GM18870 (cell line): Measurements from ENCODE around the gene ABAT.

ENCODE experiments used
- ATAC-seq: cut with Tn5 transposase; IDR thresholded peaks from one replicate; pipeline ENCODE4 v1.9.1; 2021; ENCODE audit warnings: moderate library complexity; ENCODE audit not compliant: unreplicated experiment

ABAT gene

DNA sequence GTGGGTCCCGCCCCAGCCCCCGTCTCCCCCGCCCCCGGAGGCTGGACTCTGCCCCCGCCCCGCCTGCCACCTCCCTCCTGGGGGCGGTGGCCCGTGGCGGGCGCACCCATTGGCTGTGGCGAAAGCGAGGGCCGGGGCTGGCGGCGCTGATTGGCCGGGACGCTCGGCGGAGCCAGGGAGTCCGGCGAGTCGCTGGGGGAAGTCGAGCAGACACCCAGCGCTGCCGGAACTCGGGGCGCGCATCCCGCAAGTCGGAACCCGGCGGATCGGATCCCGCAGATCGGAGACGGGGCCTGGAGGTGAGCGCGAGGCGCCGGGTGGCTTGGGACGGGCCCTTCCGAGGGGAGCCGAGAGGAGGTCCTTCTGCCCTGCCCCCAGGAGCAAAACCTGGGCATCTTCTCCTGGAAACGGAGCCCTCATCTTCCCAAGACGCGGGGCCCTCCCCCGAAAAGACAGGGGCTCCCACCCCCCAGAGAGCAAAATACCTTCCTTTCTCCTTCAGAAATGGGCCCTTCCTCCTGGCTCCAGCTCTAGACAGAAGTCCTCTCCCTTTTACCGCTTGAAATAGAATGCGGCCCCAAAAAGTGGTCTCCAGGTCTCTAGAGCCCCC, at the start of gene ABAT:
ABAT (plus strand) TSS at position 205 of the 610 bp plus-strand sequence. CDS start 61,123 bp downstream, outside the sequence.
- ATAC-seq: peak; percentile 91

DNA sequence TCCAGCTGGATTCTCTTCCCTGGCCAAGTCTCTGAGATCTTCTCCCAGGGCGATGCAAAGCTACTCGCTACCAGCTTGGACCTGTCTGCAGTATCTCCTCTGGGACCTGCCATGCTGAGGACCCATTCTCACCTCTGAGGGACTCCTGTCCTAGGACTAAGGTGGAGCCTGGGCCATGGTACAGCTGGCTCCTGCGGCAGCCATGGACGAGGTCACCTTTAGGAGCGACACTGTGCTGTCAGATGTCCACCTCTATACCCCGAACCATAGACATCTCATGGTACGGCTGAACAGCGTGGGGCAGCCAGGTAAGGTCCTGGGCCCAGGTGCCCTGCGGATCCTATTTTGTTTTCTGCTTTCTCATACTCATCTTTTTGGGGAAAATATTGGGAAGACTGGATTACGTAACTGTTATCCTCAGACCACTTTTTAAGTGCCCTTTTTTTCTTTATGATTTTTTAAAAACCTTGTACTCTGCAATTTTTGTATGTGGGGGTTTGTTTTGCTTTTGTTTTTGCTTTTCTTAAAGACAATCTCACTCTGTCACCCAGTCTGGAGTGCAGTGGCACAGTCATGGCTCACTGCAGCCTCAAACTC, 48.8 kb upstream of the ABAT start:
- ATAC-seq: no peak

DNA sequence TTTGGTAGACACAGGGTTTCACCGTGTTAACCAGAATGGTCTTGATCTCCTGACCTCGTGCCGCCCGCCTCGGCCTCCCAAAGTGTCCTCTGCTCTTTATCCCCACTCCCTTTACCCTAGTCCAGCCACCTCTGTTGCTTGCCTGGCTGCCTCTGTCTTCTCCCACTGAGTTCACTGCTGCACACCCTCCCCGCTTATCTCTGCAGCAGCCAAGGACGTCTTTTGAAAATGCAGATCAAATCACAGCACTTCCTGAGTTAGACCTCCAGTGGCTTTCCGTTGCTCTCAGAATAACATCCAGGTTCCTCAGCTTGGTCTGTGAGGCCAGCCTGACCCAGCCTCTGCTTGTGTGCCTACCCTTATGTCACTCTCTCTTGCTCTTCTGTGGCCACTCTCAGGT, 47.5 kb upstream of the ABAT start:
- no peak for ATAC-seq

DNA sequence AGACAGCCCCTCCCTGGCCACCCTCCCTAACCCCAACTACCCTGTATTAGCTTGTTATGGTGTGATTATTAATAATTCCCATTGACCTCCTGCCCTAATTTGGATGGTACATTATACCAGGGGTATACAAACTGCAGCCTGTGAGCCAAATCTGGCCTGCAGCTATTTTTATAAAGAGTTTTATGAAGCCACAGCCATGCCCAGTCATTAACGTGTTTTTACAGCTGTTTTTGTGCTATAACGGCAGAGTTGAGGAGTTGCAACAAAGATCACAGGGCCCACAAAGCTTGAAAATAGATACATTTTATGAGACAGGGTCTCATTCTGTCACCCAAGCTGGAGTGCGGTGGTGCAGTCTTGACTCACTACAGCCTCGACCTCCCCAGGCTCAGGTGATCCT, 47.0 kb upstream of the ABAT start:
- ATAC-seq: no peak

DNA sequence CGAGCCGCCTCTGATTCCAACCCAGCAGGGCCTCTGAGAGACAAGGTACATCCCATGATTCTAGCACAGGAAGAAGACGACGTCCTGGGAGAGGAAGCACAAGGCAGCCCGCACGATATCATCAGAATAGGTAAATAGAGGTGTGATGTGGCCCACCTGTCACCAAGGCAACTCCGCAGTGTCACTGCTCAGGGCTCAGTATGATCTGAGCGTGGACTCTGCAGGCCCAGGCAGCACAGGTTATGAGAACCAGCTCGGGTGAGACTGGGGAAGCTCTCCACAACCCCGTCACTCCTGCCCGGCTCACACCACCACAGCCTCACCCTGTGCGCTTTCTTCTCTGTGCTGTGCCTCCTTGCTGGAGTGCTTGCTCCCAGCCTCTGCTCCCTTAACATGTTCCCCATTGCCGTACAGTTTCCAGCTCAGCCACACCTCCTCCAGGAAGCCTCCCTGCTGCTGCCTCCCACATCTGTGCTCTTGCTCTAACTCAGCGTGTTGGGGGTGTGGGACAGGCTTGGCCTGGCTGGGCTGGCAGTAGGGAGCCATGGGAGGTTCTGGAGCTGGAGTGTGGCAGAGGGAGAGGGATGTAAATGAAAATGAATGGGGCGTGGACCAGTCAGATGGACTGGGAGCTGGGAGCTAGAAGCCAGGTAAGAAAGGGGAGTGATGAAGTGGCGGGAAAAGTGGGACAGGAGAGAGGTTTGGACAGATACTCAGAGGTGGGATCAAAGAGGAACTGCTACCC, 45.3 kb upstream of the ABAT start:
- ATAC-seq: no peak

DNA sequence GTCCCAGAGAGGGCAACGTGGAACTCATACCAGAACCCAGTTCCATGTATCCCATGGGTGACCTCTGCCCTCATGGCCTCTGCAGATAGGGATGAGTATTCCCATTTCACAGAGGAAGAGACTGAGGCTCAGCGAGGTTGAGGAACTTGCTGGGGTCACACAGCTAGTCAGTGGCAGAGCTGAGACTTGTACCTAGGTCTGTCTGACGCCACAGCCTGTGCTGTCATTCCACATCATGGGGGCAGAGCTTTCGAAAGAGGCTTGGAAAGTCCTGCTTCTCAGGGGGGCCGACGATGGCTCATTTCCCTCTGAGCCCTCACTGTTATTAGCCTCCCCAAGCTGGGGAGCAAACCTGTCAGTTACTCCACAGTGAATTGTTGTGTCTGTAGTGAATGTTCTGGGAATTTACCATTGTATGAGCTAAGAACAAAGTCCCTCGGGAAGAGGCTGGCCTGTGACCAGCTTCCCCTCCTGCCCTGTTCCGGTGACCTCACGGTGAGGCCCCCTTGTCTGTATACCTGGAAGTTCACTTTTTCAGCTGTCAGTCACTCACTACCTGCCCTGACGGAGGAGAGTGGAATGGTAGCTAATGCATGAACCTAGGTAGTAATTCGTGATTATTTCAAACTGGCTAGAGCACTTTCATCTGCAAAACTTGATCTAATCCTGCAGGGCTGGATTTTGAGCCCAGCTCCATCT, 44.0 kb upstream of the ABAT start:
- ATAC-seq: no peak

DNA sequence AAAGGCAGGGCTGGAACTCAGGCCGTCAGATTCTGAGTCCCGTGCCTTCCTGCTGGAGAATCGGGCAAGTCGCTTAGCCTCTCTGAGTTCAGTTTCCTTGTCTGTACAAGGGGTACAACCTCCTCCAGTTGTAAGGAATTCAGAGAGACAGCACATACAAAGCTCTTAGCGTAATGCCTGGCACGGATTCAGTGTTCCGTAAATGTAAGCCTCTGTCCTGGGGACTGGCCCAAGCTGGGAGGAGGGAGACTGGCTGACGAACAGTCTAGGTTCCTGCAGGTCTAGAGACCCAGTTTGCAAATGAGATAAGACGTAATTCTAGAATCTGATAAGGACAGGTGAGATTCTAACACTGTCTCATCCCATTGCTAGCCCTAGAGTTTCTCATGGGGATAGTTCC, 43.0 kb upstream of the ABAT start:
- no peak for ATAC-seq

DNA sequence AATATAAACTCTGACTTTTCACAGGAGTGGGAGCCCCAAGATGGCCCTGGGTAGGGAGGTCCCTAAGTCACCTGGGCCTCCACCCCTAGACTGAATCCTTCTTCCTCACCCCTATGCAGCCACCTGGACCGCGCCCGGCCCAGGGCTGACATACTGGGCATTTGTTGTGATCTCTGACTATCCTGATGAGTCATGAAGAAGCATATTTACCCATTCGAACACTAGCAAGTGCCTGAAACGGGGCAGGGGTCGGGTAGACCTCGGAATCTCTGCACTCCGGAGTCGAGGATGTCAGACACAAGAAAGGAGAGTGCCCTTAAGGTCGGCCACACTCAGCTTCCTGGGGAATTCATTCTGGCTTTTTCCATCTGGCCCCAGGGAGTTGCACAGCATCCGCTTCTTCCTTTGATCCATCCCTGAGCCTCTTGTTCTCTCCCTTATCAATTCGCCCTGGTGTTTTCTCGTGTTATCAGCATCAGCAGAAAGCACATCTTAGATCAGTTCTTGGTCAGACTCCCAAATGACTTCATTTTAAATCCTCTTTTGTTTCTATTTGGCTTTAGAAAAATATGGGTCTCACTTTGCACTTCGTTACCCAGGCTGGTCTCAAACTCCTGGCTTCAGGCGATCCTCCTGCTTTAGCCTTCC, 42.5 kb upstream of the ABAT start:
- no peak for ATAC-seq

DNA sequence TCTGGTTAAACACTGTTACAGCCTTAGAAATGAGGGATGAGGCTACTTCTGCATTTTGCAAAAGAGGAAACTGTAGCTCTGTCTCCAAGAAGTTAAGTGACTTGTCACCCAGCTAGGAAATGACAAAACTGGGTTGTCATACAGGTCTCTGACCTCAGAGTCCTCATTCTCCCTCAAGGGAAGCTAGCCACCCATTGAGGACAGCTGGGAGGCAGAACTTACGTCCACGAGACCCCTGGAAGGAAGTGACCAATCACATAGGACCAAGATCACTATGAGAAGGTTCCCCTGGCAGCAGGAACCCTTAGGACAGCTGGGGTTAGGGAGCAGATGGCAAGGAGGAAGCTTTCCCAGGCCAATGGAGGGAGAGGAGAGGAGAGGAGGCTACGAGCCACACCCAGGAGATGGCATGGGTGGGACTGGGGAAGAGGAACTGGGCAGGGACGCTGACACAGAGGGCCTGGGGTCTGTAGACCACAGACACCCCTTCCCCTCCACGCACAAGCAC, 41.7 kb upstream of the ABAT start:
- ATAC-seq: no peak

DNA sequence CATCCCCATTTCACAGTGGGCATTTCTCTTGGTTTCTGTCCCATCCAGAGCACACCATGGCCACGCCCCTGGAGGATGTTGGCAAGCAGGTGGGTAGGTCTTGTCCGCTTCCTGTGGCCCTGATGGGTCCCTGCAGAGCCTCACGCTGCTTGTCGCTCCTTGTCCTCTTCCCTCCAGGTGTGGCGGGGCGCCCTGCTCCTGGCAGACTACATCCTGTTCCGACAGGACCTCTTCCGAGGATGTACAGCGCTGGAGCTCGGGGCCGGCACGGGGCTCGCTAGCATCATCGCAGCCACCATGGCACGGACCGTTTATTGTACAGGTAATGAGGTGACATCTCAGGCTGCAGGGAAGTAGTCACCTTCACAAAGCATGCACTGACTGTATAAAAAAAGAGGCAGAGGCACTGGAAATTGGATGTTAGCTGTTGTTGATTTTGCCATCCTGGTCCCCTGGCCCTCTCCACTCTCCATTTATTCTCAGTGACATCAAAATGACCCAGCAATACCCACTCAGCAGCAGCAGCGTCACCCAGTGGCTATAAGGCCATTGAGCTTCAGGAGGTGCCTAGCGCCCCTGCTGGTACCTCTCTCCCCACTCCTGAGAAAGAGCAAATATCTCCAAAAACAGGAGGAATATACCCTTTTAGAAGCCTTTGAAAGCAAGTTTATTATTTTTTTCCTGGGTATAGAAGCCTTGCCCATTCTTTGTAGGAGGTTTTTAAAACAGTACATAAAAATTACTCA, 39.3 kb upstream of the ABAT start:
- ATAC-seq: no peak

DNA sequence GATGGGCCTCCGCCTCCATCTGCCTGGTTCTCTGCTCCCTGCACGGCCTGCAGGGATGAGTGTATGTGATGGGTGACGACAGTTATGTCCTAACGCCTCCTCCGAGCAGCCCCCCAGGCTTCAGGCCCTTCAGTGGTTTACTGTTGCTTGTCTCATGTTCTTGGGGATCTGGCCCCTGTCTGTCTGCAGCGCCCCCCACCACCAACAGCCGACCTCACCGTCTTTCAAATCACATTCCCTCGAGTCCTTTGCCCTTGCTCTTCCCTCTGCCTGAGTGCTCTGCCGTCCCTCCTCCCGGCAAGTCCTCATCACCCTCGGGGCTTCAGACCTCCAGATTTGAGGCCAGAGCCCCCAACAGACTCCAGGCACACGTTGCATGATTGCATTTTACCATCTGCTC, 34.7 kb upstream of the ABAT start:
- no peak for ATAC-seq

DNA sequence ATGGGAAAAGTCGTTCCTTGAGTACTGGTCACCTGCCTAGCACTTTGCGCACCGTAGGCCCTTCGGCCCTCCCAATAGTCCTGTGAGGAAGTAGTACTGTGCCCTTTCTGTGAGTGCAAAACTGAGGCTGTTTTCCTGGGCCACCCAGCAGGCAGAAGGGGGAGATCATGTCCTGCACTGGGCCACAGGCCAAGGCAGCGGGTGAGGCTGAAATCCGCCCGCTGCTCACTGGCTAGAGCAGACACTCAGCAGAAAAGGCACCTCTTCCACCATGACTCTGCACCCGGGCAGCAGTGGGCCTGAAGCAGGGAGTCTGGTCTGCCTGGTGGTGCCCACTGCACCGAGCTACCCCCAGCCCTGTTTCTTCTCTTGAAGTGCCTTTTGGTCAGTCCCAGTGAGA, 32.7 kb upstream of the ABAT start:
- no peak for ATAC-seq

DNA sequence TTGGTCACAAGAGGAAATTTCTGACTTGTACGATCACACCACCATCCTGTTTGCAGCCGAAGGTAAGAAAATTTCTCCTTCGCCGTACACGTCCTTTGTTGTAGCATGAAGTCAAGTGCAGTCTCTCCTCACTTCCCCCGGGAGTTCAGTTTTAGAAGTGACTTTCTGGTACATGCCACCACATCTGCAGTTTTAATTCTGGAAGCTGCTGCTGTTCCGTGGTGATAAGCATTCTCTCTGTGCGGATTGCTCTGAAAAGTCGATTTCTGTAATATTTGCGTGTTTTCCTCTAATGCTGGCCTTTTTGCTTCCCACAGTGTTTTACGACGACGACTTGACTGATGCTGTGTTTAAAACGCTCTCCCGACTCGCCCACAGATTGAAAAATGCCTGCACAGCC, 32.3 kb upstream of the ABAT start:
- ATAC-seq: no peak

DNA sequence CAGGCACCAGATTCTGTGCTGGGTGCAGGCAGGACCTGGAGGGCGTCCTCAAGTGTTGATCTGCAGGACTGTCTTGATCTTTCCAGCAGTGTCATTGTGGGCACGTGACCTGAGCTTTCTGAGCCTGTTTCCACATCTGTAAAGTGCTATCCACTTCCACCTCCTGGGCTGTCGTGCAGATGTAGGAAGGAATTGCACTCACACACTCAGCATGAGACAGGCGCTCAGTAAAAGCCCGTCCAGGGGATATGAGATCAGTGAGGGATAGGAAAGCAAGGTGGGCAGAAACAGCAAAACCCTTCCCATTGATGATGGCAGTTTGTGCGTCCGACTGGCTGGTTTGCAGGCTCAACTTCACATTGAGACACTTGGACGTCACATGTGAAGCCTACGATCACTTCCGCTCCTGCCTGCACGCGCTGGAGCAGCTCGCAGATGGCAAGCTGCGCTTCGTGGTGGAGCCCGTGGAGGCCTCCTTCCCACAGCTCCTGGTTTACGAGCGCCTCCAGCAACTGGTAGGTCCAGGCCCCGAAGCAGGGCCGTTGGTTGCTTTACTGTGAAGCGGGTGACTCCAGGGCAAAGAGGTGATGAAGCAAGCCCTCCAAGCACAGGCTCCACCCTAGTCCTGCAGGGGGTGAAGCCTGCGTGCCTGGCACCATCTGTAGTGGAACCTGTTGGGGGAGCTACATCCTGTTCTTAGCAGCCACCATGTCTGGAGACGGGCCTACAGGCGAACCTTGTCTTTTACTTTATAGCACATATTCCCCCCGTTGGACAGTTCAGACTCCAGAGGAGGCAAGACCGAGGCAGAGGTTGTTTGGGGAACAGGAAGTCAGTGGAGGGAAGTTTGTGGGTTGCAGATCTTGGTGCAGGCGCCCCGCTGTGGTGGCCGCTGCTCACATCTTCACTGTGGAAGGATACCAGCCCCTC, 29.9 kb upstream of the ABAT start:
- ATAC-seq: no peak

DNA sequence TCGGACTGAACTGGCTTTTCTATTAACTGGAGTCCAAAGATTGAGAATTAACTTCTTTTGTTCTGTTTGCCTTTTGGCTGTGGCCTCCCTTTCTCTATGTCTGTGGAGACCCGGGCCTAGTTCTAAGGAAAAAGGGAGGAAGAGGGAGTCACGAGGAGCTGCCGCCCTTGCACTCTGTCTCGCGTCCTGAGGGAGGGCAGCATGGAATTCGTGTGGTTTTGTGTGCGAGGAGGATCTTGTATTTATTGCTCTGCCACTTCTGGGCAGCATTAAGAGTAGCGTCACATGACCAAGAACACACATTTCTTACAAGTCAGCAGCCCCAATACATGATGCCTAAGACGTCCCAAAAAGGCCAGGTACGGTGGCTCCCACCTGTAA, 29.3 kb upstream of the ABAT start:
- ATAC-seq: no peak

DNA sequence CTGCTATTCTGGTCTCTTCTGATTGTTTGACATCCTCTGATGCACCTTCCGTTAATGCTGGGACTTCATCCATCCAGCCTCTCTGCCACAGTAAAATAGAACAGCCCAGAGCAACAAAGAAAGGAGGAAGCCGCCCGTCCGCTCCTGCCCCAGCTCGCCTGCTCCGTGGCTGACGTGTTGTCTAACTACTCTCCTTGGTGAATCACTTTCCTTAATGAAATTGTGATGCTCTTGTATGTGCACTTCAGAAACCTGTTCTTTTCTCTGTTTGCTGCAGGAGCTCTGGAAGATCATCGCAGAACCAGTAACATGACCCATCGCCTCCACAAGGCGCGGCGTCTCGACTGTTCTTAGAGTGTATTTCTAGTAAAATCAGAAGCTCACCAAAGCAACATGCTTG, 28.6 kb upstream of the ABAT start:
- ATAC-seq: no peak

DNA sequence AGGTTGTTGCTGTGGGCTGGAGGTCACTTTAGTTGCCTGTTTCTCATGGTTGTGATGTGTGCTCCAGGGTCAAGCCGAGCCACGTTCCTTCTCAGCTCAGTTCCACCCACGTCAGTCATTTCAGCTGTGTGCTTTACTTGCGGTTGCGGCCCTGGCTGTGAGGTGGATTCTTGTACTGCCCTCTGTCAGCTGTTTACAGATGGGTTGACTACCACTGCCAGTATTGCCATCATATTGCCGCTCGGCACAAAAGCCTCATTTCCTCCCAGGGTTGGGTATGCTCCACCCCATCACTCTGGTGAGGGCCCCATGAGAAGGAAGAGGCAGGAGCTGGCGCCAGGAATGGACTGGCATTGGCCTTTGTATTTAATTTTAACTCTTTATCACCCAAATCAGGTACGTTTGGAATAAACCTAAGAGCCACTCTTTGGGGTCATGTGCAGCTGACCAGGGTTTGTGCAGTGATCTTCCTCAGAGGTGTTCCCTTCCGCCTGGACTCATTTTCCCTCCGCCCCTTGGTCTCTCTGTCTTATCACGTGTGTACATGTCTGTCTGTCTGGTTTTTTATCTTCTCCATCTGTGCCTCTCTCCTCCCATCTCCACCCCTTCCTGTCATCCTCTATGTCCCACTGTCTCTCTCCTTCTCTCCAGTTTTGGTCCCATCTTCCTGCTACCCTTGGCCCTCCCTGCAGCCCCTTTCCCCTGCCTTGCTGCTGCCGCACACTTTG, 27.9 kb upstream of the ABAT start:
- no peak for ATAC-seq

DNA sequence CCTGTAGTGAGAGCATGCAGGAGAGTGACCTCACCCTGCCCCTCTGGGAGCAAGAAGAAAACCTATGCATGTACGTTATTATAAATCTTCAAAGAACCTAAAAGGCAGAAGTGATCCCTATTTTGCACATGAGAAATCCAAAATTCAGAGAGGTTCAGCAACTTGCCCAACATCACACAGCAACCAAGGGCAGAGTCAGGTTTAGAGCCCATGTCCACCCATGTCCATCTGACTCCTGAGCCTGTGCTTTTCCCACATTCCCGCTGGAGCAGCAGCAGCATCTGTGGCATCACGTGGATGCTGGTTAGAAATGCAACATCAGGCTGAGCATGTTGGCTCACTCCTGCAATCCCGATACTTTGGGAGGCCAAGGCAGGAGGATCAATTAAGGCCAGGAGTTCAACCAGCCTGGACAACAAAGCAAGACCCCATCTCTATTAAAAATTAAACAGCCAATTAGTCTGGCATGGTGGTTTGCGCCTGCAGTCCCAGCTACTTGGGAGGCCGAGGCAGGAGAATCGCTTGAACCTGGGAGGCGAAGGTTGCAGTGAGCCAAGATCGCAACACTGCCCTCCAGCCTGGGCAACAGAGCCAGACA, 26.6 kb upstream of the ABAT start:
- ATAC-seq: no peak
